ENCODE measurements around the gene IL22RA2. TPM values are rescaled to one million over a fixed set of nuclear protein-coding genes. Genes with fewer than 3 reads are reported as not detected.
A peak's percentile ranks its signal among the peaks of the same experiment; 100 is the strongest.

Gene IL22RA2
- polyA plus RNA-seq, 3 donors = not detected

GRCh38 chr6:137095651-137096238 is 77.7 kb downstream of the IL22RA2 start:
- no peak overlapping the region for H3K27ac Mint-ChIP-seq
- Histone ChIP-seq H3K36me3 (replicated peaks in 1 of 2; ENCODE audit: control insufficient read depth in 1 of 2, insufficient read depth in 2 of 2, low read length in 2 of 2) (no peaks in the 10 kb centered on the region), H2AFZ (ENCODE audit: insufficient read depth, low read depth, low read length, poor library complexity, severe bottlenecking) (no peak overlapping the region), H3K27ac (ENCODE audit: low read depth in 1 of 2, low read length in 2 of 2) (no peak overlapping the region), H3K9me3 (replicated peaks in 1 of 2; ENCODE audit: control insufficient read depth in 1 of 2, insufficient read depth in 1 of 2, low read length in 2 of 2) (no peaks in the 10 kb centered on the region), H3K4me1 (ENCODE audit: control insufficient read depth in 1 of 2, insufficient read depth in 2 of 2, low read length in 2 of 2) (peaks cover 3 to 9% of the 10 kb centered on the region in 2 donors), H3K79me2 (ENCODE audit: insufficient read depth, low read length) (no peaks in the 10 kb centered on the region), H3K4me2 (replicated peaks; ENCODE audit: extremely low read depth, low read length, poor library complexity, severe bottlenecking) (no peak overlapping the region), H4K20me1 (ENCODE audit: insufficient read depth, low read length) (no peaks in the 10 kb centered on the region), H3K27me3 (ENCODE audit: control insufficient read depth in 2 of 2, insufficient read depth in 2 of 2, low read length in 2 of 2) (no peaks in the 10 kb centered on the region), H3K4me3 (replicated peaks in 1 of 3; ENCODE audit: low read depth in 2 of 3, low read length in 3 of 3) (no peak overlapping the region), H3K9ac (ENCODE audit: insufficient read depth, low read length, poor library complexity, severe bottlenecking) (no peak overlapping the region)
- no peaks in the 10 kb centered on the region for H3K36me3 Mint-ChIP-seq
- intact Hi-C loops (cut with micrococcal nuclease) = loop anchor here in 1 of 2 donors (5.0 kb wide), 1 partner anchor 322 kb away; no protein-coding TSS in a partner anchor
- H3K9me3 Mint-ChIP-seq = peaks cover 0 to 4% (median 0%) of the 10 kb centered on the region in 7 donors
- TF ChIP-seq CTCF (IDR thresholded peaks at IDR 0.05) = no peak
- peaks cover 14% of the 10 kb centered on the region for H3K4me1 Mint-ChIP-seq
- H3K4me3 Mint-ChIP-seq = no peak overlapping the region
- H3K27me3 Mint-ChIP-seq (ENCODE audit: low read depth in 3 of 3) = peaks cover 0 to 5% (median 2%) of the 10 kb centered on the region in 3 donors
- DNase-seq = peak; percentile 15 to 31 (median 26)

DNA sequence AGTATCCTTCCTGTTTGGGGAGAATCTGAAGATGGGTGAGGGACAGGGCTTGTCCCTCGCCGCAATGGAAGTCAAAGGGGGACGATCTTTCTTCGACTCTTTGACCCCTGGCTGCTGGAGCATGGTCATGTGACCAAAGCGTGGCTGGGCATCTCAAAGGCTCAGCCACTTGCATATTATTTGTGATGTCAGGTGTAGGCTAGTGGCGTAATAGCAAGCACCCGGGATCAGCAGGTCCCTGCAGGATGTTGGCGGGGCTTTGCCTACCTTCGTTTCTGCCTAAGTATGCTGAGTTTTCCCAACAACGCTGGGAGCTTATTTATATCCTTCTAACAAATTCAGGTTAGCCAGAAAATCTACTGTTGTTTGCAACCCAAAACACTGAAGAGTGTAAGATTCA is 78.4 kb downstream of the IL22RA2 start:
- H3K27me3 ChIP-seq (ENCODE audit: control insufficient read depth in 2 of 2, insufficient read depth in 2 of 2, low read length in 2 of 2) = no peaks in the 10 kb centered on the region
- H2AFZ ChIP-seq (ENCODE audit: insufficient read depth, low read depth, low read length, poor library complexity, severe bottlenecking) = no peak overlapping the region
- intact Hi-C loops (cut with micrococcal nuclease) = loop anchor here in 1 of 2 donors (5.0 kb wide), 1 partner anchor 322 kb away; no protein-coding TSS in a partner anchor
- WGBS (ENCODE audit: insufficient coverage) = 93% methylated on average over 6 of the region's 10 CpGs
- Mint-ChIP-seq H3K4me3 (no peak overlapping the region), H3K36me3 (no peaks in the 10 kb centered on the region), H3K27me3 (ENCODE audit: low read depth in 3 of 3) (peaks cover 0 to 5% (median 2%) of the 10 kb centered on the region in 3 donors), H3K9me3 (peaks cover 0 to 4% (median 0%) of the 10 kb centered on the region in 7 donors), H3K4me1 (peaks cover 14% of the 10 kb centered on the region), H3K27ac (no peak overlapping the region)
- H3K36me3 ChIP-seq (replicated peaks in 1 of 2; ENCODE audit: control insufficient read depth in 1 of 2, insufficient read depth in 2 of 2, low read length in 2 of 2) = no peaks in the 10 kb centered on the region
- H3K9ac ChIP-seq (ENCODE audit: insufficient read depth, low read length, poor library complexity, severe bottlenecking) = no peak overlapping the region
- no peak for TF ChIP-seq CTCF (IDR thresholded peaks at IDR 0.05)
- DNase-seq = no peak
- no peaks in the 10 kb centered on the region for H4K20me1 ChIP-seq (ENCODE audit: insufficient read depth, low read length)
- no peak overlapping the region for H3K4me3 ChIP-seq (replicated peaks in 1 of 3; ENCODE audit: low read depth in 2 of 3, low read length in 3 of 3)
- H3K9me3 ChIP-seq (replicated peaks in 1 of 2; ENCODE audit: control insufficient read depth in 1 of 2, insufficient read depth in 1 of 2, low read length in 2 of 2) = no peaks in the 10 kb centered on the region
- H3K27ac ChIP-seq (ENCODE audit: low read depth in 1 of 2, low read length in 2 of 2) = no peak overlapping the region
- H3K4me1 ChIP-seq (ENCODE audit: control insufficient read depth in 1 of 2, insufficient read depth in 2 of 2, low read length in 2 of 2) = peaks cover 3 to 9% of the 10 kb centered on the region in 2 donors
- no peak overlapping the region for H3K4me2 ChIP-seq (replicated peaks; ENCODE audit: extremely low read depth, low read length, poor library complexity, severe bottlenecking)
- no peaks in the 10 kb centered on the region for H3K79me2 ChIP-seq (ENCODE audit: insufficient read depth, low read length)

All from CD14-positive monocyte (primary cell).